M059J (cell line): ENCODE data around the gene RUNX3. TPM values are rescaled to one million over a fixed set of nuclear protein-coding genes. Genes with fewer than 3 reads are reported as not detected.
A peak's percentile ranks its signal among the peaks of the same experiment; 100 is the strongest.

Experiments
- DNase-seq: peaks from one replicate; pipeline ENCODE4 v3.0.0-alpha.2; 2012; ENCODE audit warnings: low read depth
- total RNA-seq: library from RNA; depleted of rRNA; stranded (reverse); fragments of >200 nt; shearing (Covaris generic); gene quantifications from 2 replicates; pipeline ENCODE4 v1.2.3, GENCODE V29; 2014

RUNX3 gene
- total RNA-seq, 1 experiment from 2014 or later = 0.37 TPM

DNA sequence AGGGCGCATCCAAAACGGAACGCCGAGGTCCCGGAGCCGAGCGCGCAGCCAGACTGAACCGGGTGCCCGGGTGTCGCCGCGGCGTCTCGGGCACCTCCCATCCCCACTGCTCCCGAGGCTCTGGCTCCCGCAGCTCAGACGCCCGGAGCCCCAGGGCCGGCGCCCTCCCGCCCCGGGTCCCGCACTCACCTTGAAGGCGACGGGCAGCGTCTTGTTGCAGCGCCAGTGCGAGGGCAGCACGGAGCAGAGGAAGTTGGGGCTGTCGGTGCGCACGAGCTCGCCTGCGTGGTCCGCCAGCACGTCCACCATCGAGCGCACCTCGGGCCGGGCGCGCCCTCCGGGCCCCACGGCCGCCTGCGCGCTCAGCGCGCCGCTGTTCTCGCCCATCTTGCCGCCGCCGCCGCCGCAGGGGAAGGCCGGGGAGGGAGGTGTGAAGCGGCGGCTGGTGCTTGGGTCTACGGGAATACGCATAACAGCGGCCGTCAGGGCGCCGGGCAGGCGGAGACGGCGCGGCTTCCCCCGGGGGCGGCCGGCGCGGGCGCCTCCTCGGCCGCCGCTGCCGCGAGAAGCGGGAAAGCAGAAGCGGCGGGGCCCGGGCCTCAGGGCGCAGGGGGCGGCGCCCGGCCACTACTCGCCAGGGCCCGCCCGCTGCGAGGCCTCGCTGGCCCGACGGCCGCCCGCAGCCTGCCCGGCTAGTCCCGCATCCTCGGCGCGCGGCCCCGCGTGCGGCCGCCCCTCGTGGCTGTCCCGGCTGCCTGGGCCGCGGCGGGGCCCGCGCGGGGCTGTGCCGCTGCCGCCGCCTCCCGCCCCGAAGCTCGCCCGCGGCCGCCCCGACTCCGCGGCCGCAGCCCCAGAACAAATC, 447 bp downstream of the RUNX3 start:
- DNase-seq = no peak

DNA sequence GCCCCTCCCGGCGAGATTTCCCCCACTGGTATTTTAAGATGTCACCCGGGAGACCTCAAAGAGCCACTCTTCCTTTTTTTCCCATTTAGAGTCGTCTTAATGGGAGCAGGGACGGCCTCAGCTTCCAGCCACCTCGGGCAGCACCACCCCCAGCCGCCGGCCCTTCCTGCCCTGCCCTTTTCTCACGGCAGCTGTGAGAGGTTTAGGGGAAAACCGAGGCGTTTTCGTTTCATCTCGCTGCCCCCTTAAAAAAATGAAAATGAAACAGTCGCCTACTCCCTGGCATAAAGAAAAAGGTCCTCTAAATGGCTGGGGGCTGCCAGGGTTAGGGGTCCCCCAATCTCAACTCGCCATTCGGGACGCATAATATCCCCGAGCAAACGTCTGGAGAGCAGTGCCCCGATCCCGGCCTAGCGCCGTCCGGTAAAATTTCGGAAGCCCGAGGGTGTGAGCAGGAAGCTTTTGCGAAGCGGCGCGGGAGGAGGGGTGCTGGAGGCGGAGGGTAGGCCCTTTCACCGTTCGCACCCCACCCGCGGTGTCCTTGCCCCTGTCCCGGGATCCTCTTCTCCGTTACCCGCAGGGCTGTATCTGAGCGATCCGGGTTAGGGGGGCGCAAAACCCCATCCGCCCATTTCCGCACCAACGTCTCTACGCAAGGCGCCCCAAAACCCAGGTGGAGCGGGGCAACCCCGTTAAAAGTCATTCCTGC, 1.2 kb downstream of the RUNX3 start:
- DNase-seq = no peak

DNA sequence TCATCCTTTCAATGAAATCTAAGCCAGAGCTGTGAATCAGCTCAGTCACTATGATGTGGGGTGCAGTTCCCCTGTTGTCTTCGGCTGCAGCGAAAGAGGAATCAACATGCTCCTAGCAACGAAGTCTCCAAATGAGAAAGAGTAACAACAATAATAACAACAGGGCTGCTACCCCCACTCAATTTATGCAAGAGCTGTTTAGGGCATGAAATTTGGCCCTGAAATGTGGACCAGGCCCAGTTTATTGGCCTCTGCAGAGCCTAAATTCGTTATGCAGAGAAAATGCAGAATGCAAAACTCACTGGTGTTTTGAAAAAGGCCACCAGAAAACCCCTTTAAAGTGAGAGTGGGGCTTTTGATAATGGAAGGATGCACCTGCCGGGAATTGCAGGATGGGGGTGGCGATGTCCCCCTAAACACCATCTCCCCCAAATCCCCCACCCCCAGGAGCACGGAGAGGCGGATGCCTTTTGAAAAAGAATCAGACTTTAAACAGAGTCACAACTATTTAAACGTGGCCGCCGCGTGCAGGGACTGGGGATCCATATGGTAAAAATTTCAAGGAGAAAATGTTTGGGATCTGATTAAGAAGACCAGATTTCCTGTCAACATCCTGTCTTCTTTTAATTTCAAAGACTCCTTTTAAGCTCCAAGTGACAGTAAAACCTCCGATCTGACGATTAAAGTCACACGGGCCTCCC, 1.9 kb downstream of the RUNX3 start:
- DNase-seq = no peak

DNA sequence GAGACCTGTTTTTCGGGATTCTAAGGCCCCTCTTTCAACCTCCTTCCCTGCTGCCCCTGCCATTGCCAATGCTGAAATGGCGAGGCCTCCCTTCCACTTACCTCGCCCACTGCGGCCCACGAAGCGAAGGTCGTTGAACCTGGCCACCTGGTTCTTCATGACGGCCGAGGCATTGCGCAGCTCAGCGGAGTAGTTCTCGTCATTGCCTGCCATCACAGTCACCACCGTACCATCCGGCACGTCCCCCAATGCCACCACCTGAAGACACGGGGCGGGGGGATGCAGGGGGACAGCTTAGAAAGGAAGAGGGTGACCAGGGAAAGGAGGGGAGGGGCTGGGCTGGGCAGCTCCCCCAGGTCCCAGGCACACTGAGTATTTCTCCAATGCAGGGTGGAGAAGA, 2.6 kb downstream of the RUNX3 start:
- no peak for DNase-seq

DNA sequence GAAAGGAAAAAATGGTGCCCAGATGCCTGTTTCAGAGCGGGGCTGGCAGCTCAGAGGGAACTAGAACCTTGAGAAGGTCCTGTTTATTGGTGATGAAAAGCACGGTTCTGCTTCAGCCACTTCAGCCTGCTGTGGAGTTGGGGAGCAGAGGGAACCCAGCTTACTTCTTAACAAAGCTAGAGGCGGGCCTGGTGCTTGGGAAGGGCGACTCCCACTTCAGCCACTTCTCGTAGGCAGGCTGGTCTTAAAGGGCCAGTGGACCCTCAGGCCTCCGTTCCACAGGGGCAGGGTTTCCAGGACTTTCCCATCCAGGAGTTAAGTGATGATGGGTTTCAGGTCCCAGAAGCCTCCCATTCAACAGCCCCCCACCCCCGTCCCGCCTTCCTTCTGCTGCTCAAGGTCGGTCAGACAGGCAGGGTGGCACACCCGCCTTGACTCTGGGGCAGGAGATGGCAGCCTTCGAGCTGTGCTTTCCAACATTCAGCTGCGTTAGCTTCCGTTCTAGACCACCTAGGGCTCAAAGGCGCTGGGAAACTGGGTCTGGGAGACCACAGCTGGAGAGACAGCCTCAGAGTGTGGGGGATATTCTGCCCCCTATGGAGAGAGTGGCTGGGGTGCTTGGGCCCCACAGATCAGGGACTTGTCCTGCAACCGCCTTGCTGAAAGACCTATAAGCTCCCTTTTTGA, 3.4 kb downstream of the RUNX3 start:
- no peak for DNase-seq

DNA sequence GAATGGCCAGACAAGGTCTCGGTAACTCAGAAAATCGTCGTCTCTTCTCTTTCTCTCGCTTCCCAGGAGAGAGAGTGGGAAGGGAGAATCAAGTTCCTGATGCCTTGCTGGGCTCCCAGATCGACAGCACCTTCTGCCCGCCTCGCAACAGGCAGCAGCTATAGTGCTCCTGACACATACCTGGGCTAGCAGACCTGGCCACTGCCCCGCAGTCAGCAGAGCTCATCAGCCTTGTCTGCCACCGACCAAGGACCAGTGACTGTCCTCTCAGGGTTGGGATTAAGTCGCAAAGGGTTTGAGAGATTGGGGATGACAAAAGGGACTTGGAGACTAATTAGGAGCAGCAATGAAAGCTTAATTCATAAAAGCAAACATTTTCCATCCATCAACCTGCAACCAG, 4.1 kb downstream of the RUNX3 start:
- DNase-seq = no peak

DNA sequence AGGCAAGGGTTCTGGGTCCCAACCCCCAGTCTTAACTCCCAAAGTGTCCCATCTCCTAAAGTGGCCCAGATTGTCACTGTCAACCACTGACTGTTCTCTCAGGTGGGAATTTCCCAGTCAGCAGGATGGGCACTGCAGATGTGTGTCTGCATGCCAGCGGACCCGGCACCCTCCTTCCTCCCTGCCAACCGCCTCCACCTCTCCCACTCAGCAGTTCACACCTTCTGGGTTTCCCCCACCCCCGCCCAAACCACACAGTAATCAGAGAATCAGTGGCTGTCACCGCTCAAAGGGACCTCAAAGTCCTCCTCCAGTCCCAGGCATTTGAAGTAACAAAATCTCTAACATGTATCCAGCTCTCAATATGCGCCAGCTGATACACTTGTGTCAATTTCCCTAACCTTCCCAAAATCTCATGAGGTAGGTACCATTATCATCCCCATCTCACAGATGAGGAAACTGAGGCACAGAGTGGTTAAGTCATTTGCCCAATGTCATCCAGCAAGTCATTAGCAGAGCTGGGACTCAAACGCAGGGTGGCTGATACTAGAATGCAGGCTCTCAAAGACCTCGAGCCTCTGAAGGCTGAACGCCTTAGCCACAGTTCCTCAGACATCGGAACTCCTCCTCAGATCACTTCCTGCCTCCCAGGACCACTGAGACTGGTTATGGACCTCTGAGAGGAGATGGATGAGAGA, 4.8 kb downstream of the RUNX3 start:
- no peak for DNase-seq

DNA sequence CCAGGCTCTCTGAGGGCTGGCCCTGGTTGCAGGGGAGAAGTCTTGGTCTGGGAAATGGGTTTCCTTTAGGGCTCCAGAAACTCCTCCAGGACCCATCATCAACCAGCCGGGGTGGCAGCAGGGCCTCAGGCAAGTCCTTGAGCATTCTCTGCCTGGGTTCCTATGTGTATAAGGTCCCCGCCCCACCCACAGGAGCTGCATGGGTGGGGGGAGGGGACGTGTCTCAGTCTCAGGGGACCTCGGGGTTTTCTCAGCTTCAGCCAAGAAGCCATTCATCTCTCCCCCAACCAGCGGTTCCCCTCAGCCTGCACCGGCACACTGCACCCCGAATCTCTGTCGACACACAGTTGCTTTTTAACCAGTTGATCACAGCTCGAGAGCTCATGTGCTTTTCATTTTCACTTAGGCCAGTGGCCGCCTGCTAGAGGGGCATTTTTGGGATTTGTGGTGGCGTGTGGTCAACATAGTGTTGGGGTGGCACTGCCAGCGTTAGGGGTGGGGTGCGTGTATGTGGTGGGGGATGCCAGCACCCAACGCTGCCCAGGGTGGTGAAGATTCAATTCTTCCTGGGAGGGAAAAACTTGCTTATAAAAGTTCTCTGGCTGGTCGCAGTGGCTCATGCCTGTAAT, 6.5 kb downstream of the RUNX3 start:
- DNase-seq = no peak

DNA sequence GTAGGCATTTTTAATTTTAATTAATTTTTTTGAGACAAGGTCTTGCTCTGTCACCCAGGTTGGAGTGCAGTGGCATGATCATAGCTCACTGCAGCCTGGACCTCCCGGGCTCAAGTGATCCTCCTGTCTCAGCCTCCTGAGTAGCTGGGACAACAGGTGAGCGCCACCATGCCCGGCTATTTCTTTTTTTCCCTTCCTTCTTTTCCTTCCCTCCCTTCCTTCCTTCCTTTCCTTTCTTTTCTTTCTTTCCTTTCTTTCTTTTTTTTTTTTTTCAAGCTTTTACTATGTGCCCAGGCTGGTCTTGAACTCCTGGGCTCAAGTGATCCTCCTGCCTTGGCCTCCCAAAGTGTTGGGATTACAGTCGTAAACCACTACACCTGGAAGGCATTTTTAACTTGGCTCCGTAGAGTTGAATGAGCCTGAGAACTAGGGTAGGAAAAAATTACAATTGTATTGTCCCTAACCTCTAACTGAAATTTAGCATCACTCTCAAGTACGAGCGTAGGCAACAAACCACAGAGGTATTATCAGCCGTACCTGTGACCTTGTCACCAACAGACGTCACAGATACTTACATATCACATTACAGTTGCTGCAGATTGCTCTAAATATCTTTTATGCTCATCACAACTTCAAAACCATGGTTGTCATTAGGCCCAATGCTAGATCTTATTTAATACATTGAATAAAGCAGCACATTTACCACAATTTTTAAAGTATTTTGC, 8.0 kb downstream of the RUNX3 start:
- no peak for DNase-seq

DNA sequence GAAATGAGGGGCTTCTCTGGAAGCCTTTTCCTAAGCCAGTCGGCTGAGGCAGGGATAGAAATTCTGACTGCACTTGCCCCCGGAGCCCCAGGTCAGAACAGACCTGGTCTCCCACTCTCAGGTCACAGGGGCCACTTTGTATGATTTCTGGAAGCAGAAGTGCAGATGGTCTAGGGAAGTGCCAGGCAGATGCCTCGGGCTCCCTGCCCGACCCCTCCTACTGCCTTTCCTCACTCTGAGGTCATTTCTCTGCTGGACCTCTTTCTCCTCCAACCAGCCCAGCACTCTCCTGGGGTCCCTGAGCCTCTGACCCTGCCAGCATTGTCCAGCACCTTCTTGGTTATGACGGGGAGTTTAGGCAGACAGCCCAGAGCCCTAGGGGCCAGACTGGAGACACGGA, 8.7 kb downstream of the RUNX3 start:
- no peak for DNase-seq

DNA sequence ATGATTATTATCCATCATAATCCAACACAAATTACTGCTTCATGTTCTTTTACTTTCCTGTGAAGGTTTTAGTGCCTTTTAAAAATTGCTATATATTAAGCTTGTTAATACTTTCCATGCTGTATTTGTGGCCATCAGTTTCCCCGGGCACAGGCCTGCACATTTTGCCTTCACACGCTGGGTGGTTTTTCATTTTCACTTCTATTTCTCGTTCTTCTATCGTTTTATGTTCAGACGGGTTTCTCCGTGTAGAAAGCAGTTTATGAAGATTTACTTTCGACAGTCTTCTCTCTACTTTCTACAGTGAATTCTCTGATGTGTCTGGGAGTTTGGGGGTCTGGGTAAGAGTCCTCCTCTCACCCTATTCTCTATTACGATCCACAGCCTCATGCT, 9.5 kb downstream of the RUNX3 start:
- no peak for DNase-seq

DNA sequence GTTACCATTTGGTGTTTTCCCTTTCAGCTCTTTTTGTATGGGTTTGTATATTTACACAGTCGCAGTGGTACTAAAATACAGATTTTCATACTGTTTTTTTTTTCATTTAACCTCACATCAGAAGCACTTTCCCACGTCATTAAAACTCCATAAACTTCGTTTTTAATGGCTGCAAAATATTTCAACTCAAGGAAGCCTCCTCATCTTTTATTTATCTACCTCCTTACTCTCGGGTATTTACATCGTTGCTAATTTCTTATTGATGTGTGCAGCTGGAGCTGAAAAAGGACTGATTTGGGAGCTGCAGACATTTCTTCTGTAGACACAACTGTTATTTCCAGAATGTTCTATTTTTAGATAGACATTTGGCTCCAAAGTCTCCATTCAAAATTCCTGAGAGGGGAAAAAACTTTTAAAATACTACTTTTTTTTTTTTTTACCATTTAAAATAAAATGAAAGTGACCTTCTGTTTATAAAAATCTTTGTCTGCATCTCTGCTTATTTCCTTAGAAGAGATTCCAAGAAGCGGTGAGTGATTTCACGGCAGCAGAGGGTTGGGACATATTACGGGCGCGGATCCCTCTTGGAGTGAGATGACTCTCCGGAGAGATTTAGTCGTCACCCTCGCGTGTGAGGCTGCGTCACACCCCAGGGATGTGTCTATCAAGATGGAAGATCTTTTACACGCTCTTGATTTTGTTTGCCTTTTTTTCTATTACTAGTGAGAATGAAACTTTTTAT, 10.1 kb downstream of the RUNX3 start:
- peak; percentile 53 for DNase-seq

DNA sequence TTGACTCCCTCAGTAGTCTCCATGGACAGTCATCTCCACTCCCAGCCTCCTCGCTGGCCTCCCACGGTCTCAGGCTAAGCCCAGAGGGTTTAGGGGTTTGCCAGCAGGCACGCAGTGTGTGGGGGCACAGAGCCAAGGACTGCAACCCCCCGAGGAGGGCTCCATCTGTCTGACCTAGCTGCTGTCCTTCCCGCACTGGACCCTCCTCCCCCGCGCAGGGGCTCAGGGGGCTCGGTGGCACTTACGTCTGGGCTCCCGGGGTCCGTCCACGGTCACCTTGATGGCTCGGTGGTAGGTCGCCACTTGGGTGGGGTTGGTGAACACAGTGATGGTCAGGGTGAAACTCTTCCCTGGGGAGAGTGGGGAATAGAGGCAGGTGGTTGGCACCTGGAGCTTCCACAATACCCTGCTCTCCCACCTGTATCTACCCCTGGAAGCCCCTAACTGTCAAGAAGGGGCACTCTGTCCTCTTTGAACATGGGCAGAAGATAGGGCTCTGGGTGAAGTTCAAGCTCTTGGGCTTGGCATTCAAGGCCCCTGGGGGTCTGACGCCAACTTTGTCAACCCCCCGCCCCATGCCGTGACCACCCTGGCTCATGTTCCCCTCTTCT, 11.0 kb downstream of the RUNX3 start:
- DNase-seq = no peak

DNA sequence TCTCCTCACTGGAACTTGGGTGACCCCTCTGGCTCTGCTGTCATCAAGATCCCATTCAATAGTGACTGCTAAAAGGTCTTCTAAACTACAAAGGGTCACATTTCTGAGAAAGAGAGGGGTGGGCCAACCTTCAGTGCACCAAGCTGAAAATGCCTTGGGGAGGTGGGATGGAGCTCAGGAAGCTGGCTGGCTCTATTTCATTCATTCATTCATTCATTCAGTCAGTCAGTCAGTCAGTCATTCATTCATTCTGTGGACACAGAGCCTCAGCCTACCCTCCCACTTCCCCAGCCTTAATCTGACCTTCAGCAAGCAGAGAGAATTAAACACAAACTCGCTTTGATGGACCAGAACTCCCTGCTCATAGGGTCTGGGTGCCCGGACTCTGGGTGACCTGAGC, 11.7 kb downstream of the RUNX3 start:
- no peak for DNase-seq

DNA sequence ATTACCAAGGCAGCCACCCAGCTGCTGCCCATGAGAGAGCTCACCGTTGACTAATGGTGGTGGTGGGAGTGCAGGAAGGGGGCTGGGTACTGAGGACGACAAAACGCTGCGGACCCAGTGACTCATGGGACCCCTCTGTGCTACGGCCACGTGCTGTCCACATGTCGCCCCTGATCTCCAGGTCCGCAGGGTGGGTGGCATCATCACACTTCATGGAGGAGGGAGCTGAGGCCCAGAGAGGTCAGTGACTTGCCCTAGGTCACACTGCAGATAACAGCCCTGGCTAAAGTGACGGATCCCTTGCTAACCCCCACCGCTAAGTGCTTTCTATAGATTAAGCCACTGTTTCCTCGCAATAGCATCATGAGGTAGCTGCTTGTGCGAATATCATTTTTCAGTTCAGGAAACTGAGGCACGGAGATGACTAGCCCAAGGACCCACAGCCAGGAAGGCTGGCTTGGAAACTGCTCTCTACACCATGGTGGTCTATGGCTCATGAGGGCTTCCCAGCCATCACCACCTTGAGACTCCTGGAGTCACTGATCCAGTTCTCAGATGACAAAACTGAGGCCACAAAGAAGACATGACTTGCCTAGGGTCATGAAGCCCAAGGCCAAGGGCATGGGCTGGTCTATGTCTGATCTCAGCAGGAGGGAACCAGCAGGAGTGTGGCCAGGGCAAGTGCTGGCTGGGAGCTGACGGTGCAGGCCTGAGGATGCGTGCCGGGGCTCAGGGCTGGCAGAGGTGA, 12.6 kb downstream of the RUNX3 start:
- no peak for DNase-seq

DNA sequence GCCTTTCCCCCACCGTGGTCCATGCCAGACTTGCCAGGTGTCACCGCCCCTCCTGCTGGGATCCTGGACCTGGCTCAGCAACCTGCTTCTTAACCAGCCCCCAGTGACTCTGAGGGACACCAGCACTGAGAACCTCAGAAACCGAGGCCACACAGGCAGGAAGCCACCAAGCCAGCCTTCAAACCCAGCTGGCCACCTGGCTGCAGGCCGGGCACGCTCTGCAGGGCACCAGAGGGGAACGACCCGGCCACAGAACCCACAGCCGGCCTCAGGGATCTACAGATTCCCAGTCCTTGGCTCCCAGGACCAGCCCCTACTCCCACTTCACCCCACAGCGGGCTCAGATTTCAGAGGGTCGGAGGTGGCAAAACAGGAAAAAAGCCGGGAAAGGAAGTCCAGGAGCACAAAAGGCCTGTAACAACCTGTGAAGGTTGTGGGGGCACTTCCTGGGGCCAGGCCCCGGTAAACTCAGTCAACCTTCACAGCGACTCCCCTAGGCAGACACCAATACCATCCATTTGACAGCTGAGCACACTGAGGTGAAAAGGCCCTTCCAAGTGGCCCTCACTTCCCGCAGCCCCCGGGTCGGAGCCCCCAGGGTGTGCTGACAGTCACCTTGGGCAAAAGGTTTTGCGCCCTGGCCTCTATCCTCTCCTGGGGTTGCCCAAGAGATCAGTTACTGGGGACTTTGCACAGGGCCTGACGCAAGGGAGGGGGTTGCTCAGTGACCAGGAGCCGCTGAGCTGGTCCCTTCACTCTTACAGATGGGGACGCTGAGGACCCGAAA, 14.1 kb downstream of the RUNX3 start:
- DNase-seq = peak; percentile 44

DNA sequence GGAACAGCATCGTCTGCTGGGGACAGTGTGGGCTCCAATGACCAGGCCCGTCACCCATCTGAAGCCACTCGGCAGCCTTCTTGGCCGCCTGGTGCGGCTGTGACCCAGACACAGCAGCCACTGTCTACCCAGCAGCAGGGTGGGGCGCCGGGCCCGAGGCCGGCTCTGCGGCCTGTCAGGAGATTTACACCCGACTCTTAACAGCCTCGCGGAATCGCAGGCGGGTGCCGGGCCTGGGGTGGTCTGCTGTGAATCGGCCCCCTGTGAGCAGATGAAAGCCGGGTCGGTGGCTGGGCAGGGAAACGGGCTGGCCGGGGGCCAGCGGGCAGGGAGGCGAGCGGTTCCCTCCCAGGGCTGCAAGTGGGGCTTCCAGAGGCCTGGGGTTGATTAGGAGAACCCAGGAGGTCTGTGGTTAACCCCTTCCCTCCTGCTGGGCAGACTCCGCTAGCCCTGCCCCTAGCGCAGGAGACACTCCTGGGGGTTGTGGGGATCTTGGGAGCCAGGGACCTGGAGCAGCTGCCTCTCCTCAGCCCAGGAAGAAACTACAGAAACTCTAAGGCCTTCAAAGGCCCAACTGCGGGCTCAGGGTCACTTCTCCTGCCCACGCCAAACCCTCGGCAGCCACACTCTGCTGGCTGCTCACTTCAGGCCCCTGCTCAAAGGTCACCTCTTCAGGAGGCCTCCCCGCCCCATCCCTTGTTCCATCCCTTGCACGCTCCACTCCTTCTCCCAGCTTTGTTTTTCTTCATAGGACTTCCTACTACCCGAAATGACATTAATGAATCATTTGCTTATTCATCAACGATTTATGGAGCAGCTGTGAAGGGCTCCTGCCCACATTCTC, 15.6 kb downstream of the RUNX3 start:
- peak; percentile 93 for DNase-seq
